LoVo (cell line): Measurements from ENCODE around the gene MSI2.

Experiments used
- DNase-seq: peaks from one replicate; pipeline ENCODE4 v3.0.0-alpha.2; 2016; ENCODE audit warnings: low spot score

Gene MSI2

DNA sequence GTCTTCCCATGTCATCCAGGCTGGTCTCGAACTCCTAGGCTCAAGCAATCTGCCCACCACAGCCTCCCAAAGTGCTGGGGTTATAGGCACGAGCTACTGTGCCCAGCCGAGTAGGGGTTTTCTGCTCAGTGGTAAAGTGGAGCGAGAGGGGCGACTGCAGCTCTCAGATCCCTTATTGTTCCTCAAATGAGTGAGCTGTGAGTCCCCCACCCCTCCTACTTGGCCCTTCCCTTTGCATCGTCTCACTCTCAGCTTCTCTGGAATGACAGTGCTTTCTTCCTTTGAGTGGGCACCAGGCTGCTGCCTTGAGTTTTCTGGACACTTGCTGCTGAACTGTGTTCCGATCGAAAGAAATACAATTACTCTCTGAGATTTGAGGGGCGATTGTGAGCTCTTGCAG, 63.5 kb downstream of the MSI2 start:
- no peak for DNase-seq

DNA sequence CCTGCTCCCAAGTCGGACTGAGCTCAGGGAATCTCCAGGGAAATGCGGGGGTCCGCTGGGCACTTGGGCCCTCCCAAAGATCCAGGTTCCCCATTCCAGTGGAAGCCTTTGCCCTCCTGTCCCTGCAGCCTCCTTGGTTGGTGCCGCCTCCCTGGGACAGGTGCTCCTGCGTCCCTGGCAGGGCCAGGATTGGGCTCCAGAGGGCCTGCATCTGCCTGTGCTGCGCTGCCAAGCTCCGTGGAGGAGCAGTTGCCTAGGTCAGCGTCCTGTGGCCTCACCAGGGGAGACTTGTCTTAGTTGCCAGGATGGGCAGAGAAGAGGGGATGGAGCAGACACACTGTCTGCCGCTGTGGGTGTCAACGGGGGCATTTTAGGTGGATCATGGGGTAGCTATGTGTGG, 67.1 kb downstream of the MSI2 start:
- no peak for DNase-seq

DNA sequence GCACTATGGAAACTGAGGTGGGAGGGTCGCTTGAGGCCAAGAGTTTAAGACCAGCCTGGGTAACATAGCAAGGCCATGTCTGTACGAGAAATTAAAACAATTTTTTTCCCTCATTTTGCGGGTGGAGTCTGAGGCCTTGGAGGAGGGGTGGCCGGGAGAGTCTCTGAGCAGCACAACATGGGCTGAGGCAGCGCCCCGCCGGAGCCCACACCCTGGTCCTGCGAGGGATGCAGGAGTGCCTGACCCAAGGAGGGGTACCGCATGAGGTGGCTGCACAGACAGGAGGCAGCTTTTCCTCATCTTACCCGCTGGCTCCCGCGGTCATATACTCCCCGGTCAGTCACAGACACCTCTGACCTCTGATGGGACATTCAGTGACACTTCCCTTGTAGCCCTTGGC, 67.7 kb downstream of the MSI2 start:
- no peak for DNase-seq

DNA sequence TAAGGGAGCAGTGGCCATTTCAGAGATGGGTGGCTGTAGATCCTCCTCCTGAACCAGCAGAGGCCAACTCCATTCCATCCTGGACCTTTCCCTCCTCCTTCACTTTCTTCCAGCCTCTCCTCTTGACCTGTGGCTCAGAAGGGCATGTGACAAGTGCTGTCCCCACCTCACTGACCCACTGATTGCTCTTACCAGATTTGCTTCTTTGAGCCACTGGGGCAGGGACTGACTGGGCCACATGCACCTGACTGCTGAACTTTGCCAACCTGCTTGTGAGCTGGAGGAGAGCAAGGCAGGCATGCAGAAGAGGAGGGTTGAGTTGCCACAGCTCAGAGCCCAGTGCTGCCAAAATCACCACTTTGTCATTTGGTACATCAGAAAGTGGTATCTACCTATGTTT, 68.3 kb downstream of the MSI2 start:
- no peak for DNase-seq

DNA sequence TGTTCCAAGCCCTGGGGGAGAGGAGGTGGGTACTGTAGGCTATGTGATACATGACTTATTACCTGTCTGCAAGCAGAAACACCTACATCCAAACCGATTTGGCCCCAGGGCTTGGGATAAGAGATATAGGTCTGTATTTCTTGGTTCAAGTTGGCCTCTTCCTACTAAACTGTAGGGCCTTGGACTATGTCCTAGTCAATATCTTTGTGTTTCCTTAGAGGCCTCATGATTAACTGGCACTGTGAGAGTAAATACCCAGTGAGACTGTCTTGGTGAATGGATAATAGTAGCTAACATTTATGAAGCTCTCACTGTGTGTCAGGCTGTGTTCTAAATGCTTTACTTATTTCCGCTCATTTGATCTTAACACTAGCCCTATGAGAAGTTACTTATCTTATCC, 70.0 kb downstream of the MSI2 start:
- no peak for DNase-seq

DNA sequence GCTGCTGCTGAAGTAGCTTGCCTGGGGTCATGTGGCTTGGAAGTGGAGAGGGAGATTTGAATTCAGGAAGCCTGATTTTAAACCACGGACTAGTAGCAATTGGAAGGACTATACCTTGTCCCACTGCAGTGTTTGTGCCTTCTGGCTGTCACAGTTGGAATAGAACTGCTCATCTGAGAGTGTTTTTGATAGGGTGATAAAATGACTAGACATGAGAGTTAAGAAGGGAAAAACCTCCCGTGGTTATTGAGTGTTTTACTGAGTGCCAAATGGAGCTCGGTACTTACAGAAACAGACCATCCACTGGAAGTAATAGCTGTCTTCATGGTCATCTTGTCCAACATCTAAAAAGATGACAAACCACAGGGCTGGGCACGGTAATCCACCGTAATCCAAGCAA, 70.4 kb downstream of the MSI2 start:
- DNase-seq: no peak

DNA sequence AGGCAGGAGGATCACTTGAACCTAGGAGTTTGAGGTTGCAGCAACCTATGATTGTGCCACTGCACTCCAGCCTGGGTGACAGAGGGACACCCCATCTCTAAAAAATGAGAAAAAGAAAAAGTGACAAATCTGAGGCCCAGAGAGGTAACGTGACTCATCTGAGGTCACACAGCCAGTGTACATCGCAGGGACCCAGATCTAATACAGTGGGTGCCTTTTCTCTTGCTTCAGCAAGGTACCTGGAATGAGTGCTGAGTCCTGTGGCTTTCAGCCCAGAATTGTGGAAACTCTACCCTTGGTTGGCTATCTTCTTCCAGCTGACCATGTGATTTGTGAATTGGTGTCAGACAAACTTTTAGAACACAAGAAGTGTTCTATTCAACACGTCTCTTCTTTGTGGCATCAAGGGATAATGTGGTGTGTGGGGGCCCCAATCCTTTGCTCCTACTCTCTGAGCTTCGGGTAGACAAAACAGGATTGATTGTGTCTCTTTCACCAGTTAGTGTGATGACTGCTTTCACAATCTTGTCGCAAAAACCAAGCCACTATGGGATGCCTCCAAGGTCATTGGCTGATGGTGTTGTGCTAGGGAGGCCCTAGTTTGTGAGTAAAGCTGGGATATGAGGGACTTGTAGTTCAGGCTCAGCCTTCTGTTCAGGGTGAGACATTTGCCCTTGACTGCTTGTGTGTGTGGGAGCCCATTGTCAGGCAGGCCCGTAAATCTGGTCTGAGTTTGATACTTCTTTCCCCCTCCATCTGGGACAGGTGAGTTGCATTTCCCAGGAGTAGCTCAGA, 71.0 kb downstream of the MSI2 start:
- DNase-seq: no peak

DNA sequence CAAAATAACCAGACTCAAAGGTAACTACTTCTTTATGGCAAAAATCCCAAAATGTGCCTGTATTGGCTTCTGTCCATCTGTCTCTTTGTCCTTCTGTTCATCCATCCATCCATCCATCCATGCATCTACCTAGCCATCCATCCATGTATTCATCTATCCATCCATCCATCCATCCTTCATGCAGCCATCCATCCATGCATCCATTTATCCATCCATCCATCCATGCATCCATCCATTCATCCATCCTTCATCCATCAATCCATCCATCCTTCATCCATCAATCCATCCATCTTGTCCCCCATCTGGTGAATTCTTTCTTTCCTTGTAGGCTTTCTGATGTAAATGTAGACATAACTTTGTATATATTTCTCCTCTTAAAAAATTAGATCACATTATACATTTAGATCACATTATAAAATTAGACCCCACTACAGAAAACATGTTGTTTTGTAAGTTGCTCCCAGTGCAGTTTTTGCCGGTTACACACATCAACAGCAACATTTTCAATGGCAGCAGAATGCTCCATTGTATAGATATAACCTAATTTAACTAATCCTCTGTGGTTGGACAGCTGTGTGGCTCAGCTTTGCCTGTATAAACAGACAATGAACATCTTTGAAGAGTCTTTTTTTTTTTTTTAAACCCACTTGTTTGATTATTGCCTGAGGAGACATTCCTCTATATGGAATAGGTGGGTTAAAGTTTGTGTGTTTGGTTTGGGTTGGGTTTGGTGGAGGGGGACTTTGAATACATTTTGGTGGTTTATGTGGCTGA, 72.0 kb downstream of the MSI2 start:
- no peak for DNase-seq

DNA sequence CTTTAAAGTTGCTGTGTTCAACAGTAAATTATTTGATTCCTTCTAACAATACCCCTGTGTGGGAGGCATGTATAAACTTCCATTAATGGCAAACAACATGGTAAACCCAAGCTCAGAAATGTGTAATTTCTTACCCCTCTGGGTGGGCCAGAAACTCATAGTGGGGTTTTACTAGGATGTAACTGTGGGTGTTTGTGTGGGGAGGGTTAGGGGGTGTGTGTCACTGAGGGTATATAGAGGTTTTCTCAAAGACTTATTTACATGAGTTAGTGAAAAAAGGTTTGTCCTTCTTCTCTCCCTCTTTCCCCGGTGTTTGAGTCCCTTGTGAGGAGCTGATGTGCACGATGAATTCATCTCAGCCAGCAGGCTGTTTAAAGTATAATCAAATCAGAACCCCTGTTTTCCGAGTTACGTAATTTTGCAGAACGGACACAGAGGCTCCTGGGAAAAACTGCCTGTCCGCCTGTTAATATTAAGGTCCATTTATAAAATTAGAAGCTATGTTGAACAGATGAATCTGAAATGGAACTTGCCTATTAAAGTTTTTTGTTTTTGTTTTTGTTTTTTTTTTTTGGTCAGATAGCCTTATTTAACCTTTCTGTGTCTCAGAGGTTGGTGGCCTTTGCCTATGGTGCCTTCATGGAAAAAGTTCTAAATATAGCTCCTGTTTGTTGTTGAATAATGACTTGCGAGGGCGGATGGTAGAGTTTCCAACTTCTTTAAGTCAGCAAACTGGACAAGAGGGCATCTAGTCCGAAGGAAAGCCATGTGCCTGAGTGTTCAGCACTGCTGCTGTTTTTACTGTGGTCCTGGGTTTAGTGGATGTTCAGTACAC, 73.3 kb downstream of the MSI2 start:
- no peak for DNase-seq

DNA sequence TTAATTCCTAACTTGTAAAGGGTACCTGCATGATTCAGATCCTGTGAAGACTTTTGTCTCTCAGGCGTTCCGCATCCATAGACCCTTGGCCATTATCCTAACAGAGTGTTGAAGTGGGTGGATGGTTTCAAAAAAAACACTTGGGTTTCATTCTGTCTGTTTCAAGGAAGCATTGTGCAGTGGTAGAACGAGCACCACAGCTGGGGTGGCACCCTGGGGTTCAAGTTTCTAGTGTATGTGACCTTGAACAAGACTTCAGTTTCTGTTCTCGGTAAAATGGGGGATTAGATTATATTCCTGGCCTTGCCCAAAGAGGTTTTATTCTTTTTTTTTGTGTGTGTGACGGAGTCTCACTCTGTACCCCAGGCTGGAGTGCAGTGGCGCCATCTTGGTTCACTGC, 74.3 kb downstream of the MSI2 start:
- no peak for DNase-seq

DNA sequence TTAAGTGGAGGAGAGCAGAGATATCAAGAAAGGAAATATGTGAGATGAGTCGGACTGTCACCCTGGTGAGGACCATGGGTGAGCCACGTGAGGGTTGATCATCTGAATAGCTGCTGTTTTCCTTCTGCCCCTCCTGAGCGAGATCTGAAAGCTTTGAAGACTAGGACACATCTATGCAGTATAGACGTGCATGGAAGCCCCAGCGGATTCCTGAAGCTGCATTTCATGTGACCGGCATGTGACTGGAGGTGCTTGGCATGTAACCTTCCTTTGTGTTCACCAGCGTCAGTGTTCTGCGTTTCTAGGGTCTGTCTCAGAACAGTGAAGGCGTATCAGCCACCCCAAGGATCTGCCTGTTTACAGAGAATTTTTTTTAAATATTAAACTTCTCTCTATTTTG, 75.1 kb downstream of the MSI2 start:
- no peak for DNase-seq

DNA sequence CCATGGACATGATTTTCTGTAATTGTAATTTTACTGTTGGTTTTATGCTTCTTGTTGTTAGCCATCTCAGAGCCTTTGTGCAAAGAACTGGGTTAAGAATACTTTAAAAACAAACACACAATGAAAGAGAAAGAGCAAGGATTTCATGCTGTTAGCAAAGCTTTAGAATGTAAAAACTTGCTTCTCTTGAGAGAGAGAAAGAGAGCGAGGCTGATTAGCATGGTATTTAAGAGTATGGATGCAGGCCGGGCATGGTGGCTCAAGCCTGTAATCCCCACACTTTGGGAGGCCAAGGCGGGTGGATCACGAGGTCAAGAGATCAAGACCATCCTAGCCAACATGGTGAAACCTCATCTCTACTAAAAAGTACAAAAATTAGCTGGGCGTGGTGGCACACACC, 76.2 kb downstream of the MSI2 start:
- no peak for DNase-seq

DNA sequence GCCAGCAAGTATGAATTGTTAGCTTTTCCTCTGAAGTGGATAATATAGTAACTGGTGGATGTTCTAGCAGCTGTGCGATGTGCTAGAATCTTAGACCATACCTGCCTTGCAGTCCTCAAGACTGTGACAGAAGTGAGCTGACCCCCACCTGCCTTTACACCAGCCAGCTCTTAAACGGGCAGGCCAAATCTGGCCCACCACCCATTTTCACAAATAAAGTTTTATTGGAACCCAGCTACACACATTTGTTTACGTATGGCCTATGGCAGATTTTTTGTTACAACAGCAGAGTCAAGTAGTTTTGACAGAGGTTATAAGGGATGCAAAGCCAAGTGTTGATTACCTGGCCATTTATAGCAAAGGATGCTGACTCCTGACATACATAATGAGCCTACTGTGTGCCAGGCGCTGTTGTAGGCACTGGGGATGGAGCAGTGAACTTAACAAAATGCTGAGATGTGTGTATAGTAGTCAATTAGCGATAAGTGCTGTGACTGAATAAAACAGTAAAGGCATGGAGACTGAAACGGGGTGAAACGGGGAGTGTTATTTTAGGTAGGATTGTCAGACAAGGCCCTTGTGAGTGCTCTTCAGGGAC, 79.0 kb downstream of the MSI2 start:
- DNase-seq: no peak

DNA sequence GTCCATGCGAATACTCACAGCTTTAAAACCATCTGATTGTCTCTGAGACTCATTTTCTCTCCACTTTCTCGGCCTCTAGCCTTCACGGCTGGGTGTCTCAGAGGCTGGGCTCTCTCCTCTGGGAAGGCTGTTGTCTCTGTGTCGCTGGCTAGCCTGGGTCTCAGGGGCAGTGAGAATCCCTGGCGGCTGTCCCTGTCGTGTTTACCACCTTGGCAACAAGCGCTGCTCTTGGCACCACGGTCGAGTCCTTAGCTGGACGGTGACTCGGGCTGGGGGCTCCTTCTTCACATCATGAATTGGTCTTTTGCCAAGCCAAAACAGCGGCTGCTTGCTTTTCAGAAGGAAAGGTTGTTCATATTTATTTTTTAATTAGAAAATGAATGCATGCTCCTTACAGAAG, 81.1 kb downstream of the MSI2 start:
- no peak for DNase-seq

DNA sequence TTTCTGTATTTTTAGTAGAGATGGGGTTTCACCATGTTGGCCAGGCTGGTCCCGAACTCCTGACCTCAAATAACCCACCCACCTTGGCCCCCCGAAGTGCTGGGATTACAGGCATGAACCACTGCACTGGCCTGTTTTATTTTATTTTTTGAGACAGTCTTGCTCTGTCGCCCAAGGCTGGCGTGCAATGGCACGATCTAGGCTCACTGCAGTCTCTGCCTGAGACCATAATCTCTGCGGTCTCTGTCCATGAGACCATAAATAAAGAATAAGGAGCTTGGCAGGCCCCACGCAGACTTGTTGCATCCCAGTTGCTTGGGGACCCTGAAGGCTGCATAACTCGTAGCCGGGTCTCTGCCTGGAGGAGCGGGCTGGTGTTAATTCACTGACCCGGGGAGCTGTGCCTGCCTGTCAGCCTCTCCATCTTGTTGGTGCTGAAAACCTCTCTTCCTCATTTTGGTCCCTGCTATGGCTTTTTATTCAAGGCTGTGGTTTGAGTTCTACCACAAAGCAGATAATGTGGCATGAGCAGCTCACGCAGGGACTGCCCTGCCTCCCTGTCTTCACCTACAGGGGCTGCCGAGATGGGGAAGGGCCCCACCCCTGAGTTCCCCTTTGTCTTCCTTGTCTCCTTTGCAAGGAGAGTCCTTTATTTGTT, 82.1 kb downstream of the MSI2 start:
- no peak for DNase-seq

DNA sequence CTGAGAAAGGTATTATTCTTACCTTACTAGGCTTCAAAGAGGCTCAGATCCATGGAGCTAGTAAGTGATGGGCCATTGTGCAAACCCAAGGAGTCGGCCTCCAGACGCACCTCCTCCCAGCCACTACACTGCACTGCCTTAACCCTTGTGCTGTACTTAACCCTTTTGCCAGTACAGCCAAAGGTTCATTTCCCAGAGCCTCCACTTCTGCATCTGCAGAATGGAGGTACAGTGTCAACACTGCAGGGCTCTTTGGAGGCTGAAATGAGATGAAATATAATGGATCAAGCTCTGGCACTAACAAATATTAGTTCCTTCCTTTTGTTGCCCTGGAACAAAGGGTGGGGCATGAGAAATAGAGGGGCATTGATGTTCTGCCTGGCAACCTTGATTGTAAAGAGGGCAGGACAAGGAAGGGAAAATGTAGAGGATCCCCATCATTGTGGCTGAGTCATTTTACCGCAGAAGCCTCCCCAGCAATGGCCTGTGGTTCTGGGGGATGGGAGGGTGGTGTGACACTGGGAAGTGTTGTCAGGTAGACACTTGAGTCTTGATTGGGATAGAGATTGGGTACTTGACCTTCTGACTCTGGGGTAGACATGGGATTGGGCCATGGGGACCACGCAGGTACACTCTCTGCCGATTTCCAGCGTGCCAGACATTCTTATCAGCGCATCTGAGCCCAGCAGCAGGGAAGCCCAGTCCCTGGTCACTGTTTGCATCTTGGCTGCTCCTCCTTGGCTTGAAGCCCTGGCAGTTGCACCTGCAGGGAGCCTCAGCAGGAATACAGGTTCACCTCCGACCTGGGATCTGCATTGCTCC, 84.0 kb downstream of the MSI2 start:
- no peak for DNase-seq

DNA sequence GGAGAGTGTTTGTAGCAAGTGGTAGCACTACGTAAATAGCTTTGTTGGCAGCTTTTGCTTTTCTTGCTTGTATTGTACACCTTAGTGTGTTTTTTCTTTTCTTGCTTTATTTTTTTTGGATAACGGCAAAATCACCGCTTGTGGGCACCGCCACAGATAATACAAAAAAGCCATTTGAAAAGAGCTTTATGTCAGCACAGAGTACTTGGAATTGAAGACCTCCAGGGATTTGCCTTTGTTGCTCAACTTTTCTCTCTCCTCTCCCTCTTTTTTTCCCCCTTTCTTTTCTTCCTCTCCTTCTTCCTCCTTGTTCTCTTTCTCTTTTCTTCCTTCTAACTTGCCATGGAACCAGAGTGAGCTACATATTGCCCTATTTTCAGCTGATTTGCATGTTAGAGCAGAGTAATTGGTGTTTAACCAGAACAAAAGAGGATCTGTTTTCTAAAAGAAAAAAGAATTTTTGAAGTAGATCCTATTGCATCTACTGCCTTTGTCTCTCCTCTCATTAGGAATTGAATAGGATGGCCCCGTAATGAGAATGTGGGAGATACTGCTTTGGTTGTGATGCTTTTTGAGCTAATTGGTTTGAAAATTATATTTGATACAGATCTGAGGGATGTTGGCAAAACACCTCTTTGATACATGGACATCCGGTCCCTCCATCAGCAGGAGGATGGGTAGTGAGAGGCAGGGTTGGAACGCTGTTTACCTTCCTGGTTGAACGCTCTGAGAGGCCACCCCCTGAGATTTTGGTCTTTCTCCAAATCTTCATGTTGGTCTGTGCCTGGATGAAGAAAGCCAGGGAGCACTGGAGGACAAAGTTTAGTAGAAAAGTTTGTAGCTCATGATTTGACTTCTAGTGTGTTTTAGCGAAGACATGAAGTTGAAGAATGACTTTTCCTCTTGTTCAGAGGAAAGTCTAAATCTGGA, 85.6 kb downstream of the MSI2 start:
- DNase-seq: no peak

DNA sequence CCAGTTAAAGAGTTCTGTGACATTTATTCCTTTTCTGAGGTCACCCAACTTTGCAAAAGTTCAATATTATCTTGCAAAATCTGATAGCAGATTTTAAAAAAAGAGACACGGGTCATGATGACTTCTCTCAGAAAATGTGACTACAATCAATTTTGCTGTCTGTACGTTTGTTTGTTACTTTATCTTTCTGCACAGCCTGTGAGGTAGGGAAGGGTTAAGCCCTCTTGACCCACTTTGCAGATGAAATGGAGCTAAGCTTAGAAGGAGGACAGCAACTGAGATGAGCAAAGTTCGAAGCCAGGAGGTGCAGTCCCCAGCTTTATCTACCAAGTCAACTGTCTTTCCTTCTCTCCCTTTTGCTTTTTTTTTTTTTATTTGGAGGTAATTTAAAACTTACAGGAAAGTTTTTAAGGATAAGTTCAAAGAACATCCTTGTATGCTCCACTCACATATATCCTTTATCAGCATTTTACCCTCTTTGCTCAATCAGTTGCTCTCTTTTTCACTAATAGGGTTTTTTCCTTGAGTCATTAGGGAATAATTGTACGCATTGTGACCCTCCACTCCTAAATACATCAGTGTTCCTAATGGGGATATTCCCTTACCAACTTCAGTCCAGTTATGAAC, 86.8 kb downstream of the MSI2 start:
- no peak for DNase-seq

DNA sequence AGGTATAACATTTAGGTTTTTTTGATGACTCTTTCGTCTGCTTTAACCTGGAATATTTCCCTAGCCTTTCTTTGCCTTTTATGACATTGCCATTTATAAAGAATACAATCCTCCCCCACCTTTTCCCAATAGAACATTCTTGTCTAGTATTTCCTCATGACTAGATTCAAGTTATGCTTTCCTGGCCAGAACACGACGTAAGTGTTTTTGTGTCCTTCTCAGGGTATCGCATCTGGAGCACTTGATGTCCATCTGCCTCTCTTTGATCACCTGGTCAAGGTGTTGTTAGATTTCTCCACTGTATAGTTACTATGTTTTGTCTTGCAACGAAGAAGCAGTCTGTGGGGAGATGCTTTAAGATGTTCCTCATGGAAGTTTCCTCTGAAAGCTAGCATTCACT, 87.4 kb downstream of the MSI2 start:
- no peak for DNase-seq
